Retina (tissue), 1 donor: ENCODE results near the gene TRIM13.
"Not testable (repeated sequence)": the region's sequence is repeated elsewhere in the genome, so short reads cannot be mapped to it uniquely, and the experiment has no call there.

ENCODE experiments used
- DNase-seq: peaks from one replicate; pipeline ENCODE4 v3.0.0-alpha.2; 2016

TRIM13 gene

DNA sequence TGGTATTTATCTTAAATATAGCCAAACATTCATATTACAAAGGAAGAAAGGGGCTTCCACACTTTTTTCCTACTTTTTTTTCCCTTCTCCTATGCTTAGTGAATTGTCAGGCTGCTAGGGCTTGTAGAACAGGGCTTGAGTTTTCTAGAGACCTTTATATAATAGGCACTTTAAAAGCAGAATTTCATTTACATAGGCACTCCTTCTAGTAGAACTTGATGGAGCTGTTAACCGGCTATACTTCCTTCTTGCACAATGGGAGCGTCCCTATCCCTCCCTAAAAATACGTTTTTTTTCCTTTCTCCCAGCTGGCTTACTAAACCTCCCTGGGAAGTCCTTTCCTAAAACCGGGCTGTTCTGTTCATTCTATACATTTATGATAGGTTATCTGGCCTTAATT lies 1.1 kb downstream of the TRIM13 start:
- DNase-seq = no peak

DNA sequence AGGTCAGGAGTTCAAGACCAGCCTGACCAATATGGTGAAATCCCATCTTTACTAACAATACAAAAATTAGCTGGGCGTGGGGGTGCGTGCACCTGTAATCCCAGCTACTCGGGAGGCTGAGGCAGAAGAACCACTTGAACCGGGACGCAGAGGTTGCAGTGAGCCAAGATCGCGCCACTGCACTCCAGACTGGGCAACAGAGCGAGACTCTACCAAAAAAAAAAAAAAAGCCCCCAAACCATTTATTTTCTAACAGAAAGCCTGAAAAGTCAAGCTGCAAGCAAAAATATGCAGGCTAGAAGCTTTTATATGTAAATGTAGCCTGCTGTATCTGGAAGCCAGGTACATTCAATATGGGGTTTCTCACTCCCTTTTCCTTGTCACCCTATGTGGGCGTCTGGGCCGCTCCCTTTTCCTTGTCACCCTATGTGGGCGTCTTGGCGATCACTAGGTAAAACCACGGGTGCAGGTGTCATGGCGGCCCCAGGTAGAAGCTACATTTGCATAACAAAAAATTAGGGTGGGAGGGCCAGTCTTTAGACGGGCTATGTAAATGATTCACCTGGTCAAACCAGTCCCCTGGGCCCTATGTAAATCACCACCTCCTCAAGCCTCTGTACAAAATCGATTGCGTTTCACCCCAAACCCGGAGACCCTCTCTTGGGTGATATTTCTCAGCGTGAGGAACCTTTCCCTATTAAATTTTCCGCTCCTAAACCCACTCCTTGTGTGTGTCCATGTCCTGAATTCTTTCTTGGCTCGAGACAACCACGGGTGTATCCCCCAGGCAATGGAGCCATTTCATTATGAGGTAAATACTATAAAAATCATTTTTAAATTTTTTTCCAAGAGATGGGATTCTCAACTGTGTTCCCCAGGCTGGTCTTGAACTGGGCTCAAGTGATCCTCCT lies 2.1 kb downstream of the TRIM13 start:
- no peak for DNase-seq

DNA sequence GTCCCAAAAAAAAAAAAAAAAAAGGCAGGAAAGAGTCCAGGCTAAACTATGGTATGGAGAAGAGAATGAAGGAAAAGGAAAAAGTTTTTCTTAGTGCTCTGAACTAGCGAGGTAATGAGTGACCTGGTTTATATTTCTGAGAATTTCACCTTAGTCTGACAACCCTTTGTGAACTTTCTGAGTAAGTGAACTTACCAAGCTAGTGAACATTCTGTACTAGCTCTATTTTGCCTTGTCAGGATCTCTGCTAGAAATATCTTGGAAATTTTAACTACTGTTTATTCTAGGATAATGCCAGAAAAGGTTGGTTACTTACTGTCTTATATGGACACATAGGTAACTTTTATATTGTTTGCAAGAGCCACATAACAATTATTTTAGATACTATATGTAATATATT lies 4.4 kb downstream of the TRIM13 start:
- DNase-seq = no peak

DNA sequence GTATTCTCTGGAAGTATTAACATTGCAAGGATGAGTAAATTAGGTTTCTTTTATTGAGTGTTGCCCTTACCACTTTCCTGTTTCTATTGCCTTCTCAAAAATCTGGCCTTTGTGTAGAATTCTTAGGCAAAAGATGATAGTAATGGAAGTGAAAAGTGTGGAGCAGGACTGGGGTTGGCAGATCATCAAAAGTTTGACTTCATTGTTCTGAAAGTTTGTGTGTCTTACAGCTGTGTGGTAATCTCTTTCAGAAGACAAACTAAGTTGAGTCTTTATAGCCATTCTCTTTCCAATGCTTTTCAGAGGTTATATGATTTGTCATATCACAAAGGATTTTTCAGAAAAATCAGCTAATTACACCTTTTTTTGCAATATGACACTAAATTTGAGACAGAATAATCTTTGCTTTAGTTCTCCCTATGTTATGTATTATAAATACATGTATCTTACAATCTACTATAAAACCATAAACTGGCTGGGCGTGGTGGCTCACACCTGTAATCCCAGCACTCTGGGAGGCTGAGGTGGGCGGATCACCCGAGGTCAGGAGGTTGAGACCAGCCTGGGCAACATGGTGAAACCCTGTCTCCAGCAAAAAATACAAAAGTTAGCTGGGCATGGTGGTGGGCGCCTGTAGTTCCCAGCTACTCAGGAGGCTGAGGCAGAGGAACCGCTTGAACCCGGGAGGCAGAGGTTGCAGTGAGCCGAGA lies 9.7 kb downstream of the TRIM13 start:
- no peak for DNase-seq

DNA sequence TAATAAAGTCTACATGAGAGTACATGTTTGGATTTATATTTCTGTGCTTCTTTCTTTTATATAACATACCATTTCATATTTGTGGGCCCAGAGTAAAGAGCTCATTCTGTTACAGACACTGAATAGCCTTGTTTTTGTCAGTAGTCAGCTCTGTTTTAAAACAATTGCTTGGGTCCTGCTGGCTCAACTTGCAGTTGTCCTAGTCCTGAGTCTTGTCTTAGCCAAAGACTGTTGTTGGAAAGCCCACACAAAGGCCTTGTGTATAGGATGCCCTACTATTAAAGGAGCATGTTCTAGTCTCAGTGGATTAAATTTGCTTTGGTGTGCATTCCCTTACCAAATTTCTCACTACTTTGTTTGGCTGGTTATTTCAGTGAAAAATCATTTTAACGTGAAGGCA lies 14.6 kb downstream of the TRIM13 start:
- DNase-seq = no peak

DNA sequence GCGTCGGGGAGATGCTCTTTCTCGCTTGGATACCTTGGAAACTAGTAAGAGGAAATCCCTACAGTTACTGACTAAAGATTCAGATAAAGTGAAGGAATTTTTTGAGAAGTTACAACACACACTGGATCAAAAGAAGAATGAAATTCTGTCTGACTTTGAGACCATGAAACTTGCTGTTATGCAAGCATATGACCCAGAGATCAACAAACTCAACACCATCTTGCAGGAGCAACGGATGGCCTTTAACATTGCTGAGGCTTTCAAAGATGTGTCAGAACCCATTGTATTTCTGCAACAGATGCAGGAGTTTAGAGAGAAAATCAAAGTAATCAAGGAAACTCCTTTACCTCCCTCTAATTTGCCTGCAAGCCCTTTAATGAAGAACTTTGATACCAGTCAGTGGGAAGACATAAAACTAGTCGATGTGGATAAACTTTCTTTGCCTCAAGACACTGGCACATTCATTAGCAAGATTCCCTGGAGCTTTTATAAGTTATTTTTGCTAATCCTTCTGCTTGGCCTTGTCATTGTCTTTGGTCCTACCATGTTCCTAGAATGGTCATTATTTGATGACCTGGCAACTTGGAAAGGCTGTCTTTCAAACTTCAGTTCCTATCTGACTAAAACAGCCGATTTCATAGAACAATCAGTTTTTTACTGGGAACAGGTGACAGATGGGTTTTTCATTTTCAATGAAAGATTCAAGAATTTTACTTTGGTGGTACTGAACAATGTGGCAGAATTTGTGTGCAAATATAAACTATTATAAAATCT lies 15.7 kb downstream of the TRIM13 start:
- no peak for DNase-seq

DNA sequence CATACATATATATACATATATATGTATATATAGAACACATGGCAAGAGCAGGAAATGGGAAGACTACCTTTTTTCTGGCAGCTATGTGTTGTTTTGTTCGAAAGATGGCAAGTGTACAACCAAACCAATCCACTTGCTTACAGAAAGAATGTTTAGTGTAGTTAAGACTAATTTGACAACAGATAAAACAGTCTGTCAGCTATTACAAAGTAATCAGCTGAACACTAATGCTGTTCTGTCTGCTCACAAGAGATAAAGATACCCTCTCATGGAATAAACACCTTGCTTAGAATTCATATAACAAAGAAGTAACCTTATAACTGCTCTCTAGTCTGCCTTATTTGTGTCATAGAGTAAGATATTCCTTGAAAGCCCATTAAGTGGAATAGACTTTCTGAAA lies 17.5 kb downstream of the TRIM13 start:
- DNase-seq = no peak

DNA sequence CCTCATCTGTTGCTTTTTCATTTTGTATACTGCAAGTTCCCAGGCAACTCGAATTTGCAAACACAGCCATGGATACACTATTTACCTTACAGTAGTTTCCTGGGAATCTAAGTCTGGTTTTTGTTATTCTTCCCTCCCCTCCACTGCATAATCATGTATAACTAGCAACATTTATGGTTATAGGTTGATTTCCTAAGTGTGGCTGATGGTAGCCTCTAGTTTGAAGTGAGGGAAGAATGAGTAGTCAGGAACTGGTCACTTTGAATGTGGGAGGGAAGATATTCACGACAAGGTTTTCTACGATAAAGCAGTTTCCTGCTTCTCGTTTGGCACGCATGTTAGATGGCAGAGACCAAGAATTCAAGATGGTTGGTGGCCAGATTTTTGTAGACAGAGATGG lies 18.4 kb downstream of the TRIM13 start, which contains the start of gene KCNRG:
TSS of gene KCNRG (plus strand) at position 187 of the 400 bp plus-strand sequence. CDS start at position 237, 50 bp downstream.
- DNase-seq = no peak

DNA sequence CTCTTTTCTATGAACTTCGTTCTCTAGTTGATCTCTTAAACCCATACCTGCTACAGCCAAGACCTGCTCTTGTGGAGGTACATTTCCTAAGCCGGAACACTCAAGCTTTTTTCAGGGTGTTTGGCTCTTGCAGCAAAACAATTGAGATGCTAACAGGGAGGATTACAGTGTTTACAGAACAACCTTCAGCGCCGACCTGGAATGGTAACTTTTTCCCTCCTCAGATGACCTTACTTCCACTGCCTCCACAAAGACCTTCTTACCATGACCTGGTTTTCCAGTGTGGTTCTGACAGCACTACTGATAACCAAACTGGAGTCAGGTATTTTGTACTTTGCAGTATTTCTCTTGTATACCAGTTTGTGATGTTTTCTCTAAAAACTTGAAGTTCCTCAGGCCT lies 18.9 kb downstream of the TRIM13 start:
- no peak for DNase-seq

DNA sequence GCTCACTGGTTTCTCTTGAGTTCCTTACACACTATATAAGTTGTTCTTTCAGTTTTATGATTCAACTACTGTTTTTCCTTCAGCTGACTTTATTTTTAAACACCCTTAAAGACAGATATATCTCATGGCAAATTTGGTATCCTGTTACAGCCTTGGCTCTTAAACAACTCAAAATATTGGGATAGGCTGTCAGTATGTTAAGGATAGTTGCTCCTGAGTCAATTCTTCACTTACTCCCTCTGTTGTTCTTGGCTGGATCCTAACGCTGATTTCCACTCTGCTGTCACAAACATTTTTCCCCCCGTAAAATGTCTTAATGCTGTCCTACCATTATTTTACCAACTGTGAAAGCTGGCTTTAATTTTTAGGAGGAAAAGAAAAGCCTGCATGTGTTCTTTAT lies 19.6 kb downstream of the TRIM13 start:
- DNase-seq = no peak

DNA sequence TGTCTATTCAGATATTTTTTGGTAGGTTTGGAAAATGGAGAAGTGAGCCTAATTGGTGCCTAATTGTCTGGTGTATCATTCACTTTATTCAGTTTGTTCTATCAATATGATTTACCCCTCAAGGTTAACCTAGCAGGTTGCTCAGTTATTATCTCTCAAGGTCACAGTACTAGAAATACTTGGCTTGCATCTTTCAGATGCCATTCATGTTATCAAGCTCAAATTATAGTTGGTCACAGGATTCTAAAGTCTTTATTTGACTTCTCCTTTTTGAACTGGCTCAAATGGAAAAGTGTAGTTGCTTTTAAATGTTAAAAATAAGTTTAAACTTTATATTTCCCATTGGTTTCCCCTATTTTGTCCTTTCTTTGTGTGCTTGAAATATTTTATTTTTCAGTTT lies 21.0 kb downstream of the TRIM13 start:
- DNase-seq = no peak

DNA sequence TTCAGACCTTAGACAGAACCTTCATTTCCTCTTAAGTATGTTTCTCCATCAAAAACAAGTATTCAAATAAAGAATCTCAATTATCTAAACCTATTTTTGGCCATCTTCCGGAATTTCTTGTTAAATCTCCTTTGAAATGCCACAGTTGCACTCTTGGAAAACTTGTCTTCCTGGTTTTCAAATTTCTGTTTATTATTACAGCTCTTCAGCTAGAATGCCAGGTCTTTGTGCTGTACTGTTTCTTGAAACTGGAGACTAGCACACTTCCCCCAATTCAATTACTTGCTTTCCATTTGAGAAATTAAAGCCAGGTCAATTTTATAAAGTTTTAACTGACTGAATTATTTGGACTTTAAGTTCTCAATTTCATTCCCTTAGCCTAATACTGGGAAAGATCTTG lies 28.6 kb downstream of the TRIM13 start:
- no peak for DNase-seq

DNA sequence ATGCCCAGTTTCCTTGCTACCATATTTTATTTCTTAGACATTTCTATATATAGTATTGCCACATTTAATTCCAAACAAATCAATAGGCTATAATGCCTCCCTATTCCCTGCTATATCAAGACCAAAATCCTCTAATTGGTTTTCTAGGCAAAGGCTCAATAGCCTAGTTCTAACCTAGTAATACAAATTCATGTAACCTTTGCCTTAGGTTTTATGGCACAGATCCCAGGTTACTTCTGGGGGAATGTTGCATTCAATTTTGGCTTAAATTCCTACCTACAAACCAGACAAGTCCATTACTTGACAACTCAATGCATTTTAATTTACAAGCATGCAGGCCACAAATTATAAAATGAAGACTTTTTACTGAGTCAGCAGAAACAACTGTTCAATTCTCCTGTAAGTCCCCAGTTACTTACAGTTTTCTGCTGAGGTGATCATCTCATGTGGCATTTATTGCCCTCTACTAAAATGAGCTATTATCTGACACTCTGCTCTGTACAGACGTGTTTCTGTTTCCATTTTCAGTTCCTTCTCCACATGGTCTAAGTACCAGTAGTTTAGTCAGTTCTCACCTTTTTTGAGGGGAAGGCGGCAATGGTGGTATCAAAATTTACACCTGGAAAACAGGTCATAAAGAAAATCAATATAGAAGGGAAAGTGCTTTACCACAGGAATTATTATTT lies 30.1 kb downstream of the TRIM13 start:
- no peak for DNase-seq

DNA sequence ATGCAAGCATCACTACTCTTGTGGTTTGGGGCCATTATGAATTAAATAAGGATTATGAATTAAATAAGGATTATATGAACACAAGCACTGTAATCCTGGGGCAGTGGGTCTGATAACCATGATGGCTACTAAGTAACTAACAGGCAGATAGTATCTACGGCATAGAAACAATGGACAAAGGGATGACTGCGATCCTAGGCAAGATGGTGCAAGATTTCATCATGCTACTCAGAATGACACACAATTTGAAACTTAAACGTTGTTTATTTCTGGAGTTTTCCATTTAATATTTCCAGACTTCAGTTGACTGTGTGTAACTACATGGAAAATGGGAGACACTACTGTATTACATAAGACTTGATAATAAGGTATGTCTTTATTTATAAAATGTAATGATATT lies 33.5 kb downstream of the TRIM13 start:
- DNase-seq = no peak

DNA sequence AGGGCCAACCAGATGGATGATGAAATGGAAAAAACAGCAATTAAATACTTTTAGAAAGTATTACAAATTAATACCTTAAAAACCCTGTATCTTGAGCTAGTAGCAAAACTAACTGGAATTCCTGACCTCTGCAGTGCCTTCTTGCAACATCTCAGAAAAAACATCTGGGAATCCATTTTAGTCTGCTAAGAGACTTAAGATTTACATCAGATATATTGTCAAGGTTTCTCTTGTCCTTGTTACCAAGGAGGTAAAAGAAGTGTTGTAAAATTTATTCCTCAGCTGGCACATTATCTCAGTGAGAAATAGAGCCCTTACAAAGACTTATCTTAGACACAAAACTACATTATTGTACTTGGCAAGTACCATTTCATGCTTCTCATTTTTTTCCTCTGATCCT lies 36.9 kb downstream of the TRIM13 start:
- no peak for DNase-seq

DNA sequence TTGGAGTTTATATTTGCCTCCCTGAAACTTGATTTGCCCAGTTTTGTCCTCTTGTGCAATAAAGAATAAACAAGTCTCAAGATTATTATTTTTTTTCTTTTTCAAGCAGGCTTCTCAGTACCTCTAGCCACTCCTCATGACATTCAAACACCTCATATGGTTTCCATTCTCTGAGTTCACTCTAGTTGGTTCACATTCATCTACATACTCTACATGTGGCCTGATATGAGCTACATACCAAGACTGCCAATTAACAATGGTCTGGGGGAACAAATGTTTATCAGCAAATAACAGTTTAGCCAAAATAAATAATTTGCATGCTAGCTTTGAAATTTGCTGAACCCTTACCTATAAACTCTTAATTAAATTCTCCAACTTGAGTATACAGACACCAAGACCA lies 40.9 kb downstream of the TRIM13 start:
- DNase-seq = no peak

DNA sequence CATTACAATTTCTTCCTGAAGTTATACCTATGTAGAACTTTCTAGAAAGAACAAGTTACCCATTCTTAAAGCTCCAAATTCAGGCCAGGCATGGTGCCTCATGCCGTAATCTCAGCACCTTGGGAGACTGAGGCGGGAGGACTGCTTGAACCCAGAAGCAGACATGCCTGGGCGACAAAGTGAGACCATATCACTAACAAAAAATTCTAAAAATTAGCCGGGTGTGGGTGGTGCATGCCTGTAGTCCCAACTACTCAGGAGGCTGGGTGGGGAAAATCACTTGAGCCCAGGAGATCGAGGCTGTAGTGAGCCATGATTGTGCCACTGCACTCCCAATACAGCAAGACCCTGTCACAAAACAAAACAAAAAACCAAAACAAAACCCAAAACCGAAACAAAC lies 41.4 kb downstream of the TRIM13 start:
- no peak for DNase-seq

DNA sequence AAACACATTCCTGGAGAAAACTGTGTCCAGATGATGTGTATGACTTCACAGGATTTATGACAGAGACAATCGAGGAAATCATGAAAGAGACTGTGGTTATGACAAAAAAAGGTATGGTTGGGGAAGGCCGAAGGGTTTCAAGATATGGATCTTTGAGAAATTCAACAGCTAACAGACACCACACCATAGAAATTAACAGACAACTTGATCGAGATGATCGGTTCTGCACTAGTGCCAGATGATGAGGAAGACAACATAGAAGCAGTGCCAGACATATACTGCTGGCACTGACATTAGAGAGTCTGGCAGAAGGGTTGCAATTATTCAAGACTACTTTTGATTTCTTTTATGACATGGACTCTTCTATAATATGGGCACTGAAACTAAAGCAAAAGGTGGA lies 55.6 kb downstream of the TRIM13 start:
- DNase-seq = no peak

DNA sequence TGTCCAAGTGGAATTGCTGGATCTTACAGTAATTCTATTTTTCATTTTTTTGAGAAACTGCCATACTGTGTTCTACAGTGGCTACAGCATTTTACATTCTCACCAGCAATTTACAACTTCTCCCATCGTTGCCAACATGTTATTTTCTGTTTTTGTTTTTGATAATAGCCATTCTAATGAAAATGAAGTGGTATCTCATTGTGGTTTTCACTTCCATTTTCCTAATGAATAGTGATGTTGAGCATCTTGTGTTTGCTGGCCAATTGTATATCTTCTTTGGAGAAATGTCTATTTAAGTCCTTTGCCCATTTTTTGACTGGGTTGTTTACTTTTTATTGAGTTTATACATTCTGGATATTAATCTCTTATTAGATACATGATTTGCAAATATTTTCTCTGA lies 57.0 kb downstream of the TRIM13 start:
- no peak for DNase-seq

DNA sequence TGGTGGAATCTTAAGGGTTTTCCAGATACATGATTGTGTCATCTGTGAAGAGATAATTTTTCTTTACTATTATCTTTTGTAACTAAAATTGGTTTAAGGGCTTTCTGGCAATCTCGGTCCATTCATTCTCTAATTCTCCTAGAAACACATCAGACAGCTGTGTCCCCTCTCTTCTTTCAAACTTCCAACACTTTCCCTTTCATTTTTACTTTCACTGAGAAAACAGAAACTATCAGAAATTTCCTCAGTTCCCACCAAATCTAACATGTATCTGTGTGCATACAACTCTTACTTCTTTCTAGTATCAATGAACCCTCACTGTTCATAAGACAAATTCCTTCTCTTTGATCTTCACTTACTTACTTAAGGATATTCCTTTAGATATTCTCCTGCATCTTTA lies 58.6 kb downstream of the TRIM13 start:
- DNase-seq = no peak

DNA sequence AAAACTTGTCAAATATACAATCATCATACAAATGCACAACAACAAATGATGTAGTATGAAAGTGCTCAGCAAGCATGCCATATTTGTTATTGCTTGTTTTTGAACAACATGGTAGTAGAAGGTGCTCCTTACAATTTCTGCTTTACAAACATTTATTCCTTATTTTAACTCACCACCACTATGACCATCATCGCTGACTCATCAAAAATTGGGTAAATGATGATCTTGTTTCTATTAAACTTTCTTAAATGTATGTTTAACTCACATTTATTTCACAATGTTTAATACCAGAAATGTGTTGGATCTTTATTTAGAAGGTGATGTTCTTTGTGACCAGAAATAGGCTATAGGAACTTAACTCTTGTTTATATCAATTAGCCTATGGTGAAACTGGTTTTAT lies 63.9 kb downstream of the TRIM13 start:
- DNase-seq = no peak

DNA sequence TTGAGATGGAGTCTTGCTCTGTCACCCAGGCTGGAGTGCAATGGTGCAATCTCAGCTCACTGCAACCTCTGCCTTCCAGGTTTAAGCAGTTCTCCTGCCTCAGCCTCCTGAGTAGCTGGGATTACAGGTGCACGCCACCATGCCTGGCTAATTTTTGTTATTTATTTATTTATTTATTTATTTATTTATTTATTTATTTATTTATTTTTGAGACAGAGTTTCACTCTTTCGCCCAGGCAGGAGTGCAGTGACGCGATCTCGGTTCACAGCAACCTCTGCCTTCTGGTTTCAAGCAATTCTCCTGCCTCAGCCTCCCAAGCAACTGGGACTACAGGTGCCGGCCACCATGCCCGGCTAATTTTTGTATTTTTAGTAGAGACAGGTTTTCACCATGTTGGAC lies 65.5 kb downstream of the TRIM13 start:
- not testable (repeated sequence) for DNase-seq

DNA sequence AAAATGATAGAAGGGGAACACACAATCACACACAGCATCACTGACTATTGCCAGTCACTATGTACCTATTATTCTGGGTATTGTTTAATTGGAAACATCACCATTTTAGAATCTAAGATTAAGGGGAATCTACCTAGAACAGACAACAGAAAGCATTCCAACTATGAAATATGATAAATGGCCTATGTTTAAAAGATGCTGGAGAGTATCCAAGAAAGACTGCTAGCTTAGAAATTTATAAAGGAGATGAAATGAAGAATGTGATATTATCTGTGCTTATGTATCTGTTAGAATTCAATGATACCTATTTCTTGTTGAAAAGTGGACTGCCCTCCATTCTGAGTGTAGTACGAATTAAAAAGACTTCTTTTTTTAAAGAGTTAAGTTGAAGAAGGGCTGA lies 68.9 kb downstream of the TRIM13 start:
- DNase-seq = no peak
